DND-41 (cell line): Measurements from ENCODE around the gene TMEM253.

Experiments
- CTCF ChIP-seq: IDR thresholded peaks from 2 replicates; pipeline ENCODE4 v1.5.1; 2012; ENCODE audit warnings: borderline replicate concordance, low read length, moderate library complexity, mild to moderate bottlenecking; ENCODE audit not compliant: poor library complexity, severe bottlenecking; ENCODE audit errors: extremely low read depth
- EZH2 ChIP-seq: IDR thresholded peaks from 3 replicates; pipeline ENCODE4 v1.6.1; 2012; ENCODE audit warnings: borderline replicate concordance, low read depth, mild to moderate bottlenecking, moderate library complexity, low read length, inconsistent platforms; ENCODE audit not compliant: severe bottlenecking

GRCh38 chr14:21058903-21059302 is 42.0 kb upstream of the TMEM253 start:
- TF ChIP-seq CTCF (no peak), EZH2 (no peak)
